ENCODE measurements around the gene SPANXD. TPM values are rescaled to one million over a fixed set of nuclear protein-coding genes. Genes with fewer than 3 reads are reported as not detected.
"Not testable (repeated sequence)": the region's sequence is repeated elsewhere in the genome, so short reads cannot be mapped to it uniquely, and the experiment has no call there.

The SPANXD gene, protein sequence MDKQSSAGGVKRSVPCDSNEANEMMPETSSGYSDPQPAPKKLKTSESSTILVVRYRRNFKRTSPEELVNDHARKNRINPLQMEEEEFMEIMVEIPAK
- total RNA-seq (not detected), total RNA-seq (0 reads per million in 2 donors)

DNA sequence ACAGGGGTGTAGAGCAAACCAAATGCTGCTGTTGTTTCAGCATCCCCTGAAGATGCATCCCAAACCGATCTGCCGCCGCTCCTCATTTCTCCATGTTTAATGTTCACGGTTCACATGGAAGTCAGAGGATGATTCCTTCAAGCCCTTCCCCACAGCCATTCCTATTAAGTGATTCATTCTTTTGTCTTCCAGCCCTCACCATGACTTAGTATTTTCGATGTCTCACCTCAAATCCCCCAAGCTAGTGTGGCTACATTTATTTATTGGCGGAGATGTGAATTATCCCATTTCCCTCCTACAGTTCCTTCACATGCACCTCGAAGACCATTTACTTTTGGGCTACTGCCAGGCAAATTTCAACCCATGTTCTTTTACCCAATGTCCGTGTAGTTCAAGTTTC, at the start of gene SPANXD:
SPANXD (minus strand) TSS at position 101 of the 400 bp plus-strand sequence. CDS start 334 bp downstream, outside the sequence.
- not testable (repeated sequence) for H3K36me3 Mint-ChIP-seq (ENCODE audit: low read depth); H3K9me3 ChIP-seq (ENCODE audit: control insufficient read depth, low read length, poor library complexity, severe bottlenecking); ATAC-seq; H3K27ac Mint-ChIP-seq; H3K4me3 Mint-ChIP-seq; H3K27me3 Mint-ChIP-seq; DNase-seq; H3K4me1 Mint-ChIP-seq

DNA sequence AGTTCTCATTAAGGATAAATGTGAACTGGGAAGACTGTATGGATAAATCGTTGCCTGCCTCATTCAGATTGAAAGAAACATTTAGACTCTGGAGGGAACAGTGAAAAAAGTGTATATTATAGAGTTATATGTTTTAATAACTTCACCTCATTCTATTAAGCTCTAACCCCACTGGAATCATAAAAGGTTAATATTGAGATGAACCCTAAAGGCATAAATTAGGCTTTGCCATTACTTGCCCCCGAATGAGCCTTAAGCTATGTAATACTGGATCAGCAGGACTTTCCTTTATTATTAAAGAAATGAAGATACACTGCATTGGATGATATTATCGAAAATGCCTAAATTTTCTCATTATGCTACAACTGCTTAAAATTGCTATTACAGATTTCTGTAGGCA, 44.1 kb upstream of the SPANXD start:
- Mint-ChIP-seq H3K36me3 (ENCODE audit: low read depth) (no peaks in the 10 kb centered on the region), H3K4me1 (no peaks in the 10 kb centered on the region), H3K4me3 (no peak overlapping the region), H3K27ac (no peak overlapping the region), H3K27me3 (no peaks in the 10 kb centered on the region)
- H3K9me3 ChIP-seq (ENCODE audit: control insufficient read depth, low read length, poor library complexity, severe bottlenecking), result no peaks in the 10 kb centered on the region
- ATAC-seq, result no peak
- DNase-seq, result no peak

DNA sequence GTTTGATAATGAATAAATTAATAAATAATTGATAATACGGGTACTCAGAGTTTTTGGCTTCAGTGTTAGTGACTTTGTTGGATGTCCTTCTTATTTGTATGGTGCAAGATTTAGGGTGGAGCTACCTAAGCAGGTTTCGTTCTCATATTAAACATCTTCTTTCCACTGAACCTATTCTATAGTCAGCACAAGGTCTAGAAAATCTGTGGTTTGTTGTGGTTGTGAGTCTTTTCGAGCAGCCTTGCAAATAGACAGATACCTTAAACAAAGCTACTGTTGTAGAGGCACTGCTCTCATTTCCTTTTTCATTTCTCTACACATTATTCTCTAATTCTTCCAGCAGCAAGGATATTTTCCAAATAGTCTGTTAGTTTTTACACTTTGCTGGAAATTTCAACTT, 38.1 kb upstream of the SPANXD start:
- Mint-ChIP-seq H3K27me3 (no peaks in the 10 kb centered on the region), H3K4me1 (no peaks in the 10 kb centered on the region), H3K27ac (no peak overlapping the region), H3K36me3 (ENCODE audit: low read depth) (no peaks in the 10 kb centered on the region), H3K4me3 (no peak overlapping the region)
- H3K9me3 ChIP-seq (ENCODE audit: control insufficient read depth, low read length, poor library complexity, severe bottlenecking), result no peaks in the 10 kb centered on the region
- ATAC-seq (no peak), DNase-seq (no peak)

DNA sequence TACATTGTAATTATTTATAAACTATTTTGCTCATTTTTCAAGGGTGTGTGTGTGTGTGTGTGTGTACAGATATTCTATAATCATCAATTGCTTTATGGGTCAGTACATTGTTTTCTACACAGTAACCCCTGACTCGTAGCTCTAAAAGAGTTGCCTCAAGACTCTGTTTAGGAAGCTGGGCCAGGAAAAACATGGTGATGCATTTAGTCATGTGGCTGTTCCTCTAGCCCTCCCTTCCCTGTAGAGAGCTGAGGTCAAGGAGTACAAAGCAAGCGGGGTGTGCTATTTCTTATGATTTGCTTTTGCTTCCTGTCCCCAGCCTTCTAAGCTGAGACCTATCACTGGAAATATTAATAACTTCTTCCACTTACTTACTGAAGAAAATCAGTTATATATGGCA, 34.8 kb upstream of the SPANXD start:
- no peak overlapping the region for H3K27ac Mint-ChIP-seq
- DNase-seq, result no peak
- no peaks in the 10 kb centered on the region for H3K27me3 Mint-ChIP-seq
- H3K4me3 Mint-ChIP-seq, result no peak overlapping the region
- no peak for ATAC-seq
- no peaks in the 10 kb centered on the region for H3K36me3 Mint-ChIP-seq (ENCODE audit: low read depth)
- H3K9me3 ChIP-seq (ENCODE audit: control insufficient read depth, low read length, poor library complexity, severe bottlenecking), result no peaks in the 10 kb centered on the region
- no peaks in the 10 kb centered on the region for H3K4me1 Mint-ChIP-seq

DNA sequence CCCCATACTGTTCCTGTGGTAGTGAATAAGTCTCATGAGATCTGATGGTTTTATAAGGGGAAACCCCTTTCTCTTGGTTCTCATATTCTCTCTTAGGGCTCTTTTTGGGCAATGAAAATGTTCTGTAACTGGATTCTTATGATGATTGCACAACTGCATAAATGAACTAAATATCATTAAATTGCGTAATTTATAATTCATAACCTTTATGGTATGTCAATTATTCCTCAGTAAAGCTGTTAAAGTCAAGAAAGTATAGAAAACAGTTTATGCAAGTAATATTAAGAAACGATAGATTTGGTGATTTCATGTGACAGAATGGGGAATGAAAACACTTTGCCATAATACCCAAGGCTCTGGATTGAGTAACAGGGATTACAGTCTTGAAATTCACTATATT, 33.5 kb upstream of the SPANXD start:
- Mint-ChIP-seq H3K4me3 (no peak overlapping the region), H3K27ac (no peak overlapping the region), H3K36me3 (ENCODE audit: low read depth) (no peaks in the 10 kb centered on the region), H3K27me3 (no peaks in the 10 kb centered on the region), H3K4me1 (no peaks in the 10 kb centered on the region)
- DNase-seq (no peak), ATAC-seq (no peak)
- H3K9me3 ChIP-seq (ENCODE audit: control insufficient read depth, low read length, poor library complexity, severe bottlenecking), result no peaks in the 10 kb centered on the region

DNA sequence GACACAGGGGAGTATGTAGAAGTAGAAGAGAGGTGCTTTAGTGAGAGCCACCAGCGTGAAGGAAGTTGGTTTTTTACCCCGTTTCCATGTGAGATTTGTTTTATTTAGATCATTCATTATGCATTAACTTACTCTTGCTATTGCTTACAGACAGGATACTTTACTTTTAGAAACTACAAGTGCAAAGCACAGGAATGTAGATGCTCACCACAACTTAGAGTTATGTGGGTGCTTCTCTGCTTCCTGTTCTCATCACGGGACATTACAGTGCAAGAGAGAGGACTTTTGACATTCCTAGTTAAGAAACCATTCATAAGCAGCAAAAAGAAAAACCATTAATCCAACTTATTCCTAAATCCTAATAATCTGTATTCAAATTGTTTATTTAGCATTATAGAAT, 25.6 kb upstream of the SPANXD start:
- ATAC-seq (no peak), DNase-seq (no peak)
- no peaks in the 10 kb centered on the region for H3K9me3 ChIP-seq (ENCODE audit: control insufficient read depth, low read length, poor library complexity, severe bottlenecking)
- no peak overlapping the region for H3K27ac Mint-ChIP-seq
- H3K27me3 Mint-ChIP-seq, result no peaks in the 10 kb centered on the region
- H3K4me3 Mint-ChIP-seq, result no peak overlapping the region
- H3K36me3 Mint-ChIP-seq (ENCODE audit: low read depth), result no peaks in the 10 kb centered on the region
- H3K4me1 Mint-ChIP-seq, result no peaks in the 10 kb centered on the region

DNA sequence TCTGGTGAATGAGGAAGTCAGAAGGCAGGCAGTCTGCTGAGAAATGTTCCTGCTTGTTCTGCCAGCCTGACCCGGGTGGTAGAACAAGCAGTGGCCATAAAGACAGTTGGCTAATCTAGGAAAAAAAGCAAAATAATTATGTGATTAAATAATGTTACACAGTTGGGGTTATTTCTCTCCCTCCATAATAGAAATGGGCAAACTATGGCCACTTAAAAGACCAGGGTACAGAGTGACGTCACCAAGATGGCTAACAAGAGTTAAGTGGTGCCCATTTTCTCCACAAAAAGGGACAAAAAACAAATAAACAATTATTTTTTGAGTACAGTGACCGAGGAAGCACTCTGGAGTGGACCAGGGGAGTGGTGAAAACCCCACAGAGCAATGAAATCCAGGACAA, 16.1 kb upstream of the SPANXD start:
- no peaks in the 10 kb centered on the region for H3K27me3 Mint-ChIP-seq
- H3K4me3 Mint-ChIP-seq, result no peak overlapping the region
- H3K27ac Mint-ChIP-seq, result no peak overlapping the region
- no peaks in the 10 kb centered on the region for H3K9me3 ChIP-seq (ENCODE audit: control insufficient read depth, low read length, poor library complexity, severe bottlenecking)
- H3K4me1 Mint-ChIP-seq, result no peaks in the 10 kb centered on the region
- ATAC-seq (no peak), DNase-seq (no peak)
- no peaks in the 10 kb centered on the region for H3K36me3 Mint-ChIP-seq (ENCODE audit: low read depth)

DNA sequence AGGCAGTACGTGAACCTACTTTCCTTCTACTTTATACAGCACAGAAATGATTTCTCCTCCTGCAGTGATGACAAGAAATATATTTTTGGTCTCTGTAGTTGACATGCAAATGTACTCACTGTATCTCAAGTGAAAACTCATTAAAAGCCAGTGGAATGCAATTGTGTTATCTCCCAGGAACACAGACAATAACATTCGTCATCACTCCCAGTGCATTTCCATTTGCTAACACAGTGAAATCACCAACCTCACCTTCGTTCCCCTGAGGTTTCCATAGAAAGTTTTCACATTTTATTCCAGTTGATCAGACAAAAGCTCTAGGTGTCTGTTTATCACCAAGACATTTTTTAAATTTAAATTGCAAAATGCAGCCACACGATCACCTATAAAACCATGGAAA, 2.5 kb upstream of the SPANXD start:
- DNase-seq, result no peak
- Mint-ChIP-seq H3K27me3 (no peaks in the 10 kb centered on the region), H3K4me1 (no peaks in the 10 kb centered on the region), H3K36me3 (ENCODE audit: low read depth) (no peaks in the 10 kb centered on the region), H3K27ac (no peak overlapping the region), H3K4me3 (no peak overlapping the region)
- no peaks in the 10 kb centered on the region for H3K9me3 ChIP-seq (ENCODE audit: control insufficient read depth, low read length, poor library complexity, severe bottlenecking)
- ATAC-seq, result no peak

DNA sequence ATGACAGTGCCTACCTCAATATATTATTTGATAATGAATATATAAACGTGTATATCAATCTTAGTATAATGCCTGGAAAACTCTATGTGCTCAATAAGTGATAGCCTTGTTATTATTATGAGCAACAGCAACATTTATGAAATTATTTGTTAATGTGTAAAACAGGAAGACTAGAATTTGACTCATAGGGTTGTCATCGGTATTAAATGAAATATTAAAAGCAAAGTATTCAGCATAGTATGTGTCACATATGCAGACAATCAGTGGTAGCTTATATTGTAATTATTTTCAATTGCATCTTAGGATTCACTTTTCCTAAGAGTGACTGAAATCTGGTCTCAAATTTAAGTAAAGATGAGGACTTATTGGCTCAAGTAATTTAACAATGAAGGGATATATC, 24.6 kb downstream of the SPANXD start:
- no peak for ATAC-seq
- no peak for DNase-seq

DNA sequence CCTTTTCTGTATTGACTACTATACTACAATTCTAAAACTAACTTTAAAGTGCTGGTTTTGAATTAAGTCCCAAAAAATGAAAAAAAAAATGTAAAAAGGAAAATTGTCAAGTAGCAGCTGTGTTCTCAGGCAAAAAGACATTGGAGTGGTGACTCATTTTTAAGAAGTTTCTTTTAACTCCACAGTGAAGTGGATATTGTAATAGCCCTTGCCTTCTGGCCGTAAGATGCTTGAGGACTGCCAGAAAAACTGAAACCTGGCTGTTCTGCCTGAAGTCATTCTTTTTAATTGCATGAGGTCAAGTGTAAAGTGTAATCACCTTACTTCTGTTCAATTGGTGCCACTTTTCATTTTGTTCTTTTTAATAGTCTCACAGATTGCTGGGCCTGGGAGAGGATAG, 28.9 kb downstream of the SPANXD start:
- H3K4me1 Mint-ChIP-seq, result no peaks in the 10 kb centered on the region
- no peak for DNase-seq
- H3K27me3 Mint-ChIP-seq, result no peaks in the 10 kb centered on the region
- H3K27ac Mint-ChIP-seq, result no peak overlapping the region
- H3K4me3 Mint-ChIP-seq, result no peak overlapping the region
- H3K36me3 Mint-ChIP-seq (ENCODE audit: low read depth), result peaks cover 2% of the 10 kb centered on the region
- ATAC-seq, result no peak
- no peaks in the 10 kb centered on the region for H3K9me3 ChIP-seq (ENCODE audit: control insufficient read depth, low read length, poor library complexity, severe bottlenecking)

More for the DNA sequence above, 24.6 kb downstream of the SPANXD start:
- Mint-ChIP-seq H3K4me3 (no peak overlapping the region), H3K4me1 (no peaks in the 10 kb centered on the region), H3K27ac (no peak overlapping the region), H3K36me3 (ENCODE audit: low read depth) (peaks cover 2% of the 10 kb centered on the region), H3K27me3 (no peaks in the 10 kb centered on the region)
- no peaks in the 10 kb centered on the region for H3K9me3 ChIP-seq (ENCODE audit: control insufficient read depth, low read length, poor library complexity, severe bottlenecking)

DNA sequence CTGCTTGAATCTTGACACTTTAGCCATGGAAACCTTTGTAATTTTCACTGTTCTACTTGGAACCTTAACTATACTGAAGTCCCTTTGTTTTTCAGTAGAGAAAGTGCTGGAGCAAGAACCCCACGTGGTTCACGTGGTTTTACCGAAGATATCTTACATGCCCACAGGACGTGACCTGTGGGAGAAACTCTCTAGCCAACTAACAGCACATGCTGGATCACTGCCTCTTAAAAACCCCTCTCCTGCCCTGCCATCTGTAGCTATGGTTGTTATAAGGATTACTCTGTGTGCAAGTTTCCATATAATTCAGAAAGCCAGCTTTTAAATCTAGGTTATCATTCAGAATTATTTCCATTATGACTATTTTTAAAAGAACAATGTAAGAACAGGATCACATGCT, 30.2 kb downstream of the SPANXD start:
- H3K9me3 ChIP-seq (ENCODE audit: control insufficient read depth, low read length, poor library complexity, severe bottlenecking), result no peaks in the 10 kb centered on the region
- H3K4me1 Mint-ChIP-seq, result no peaks in the 10 kb centered on the region
- peaks cover 2% of the 10 kb centered on the region for H3K36me3 Mint-ChIP-seq (ENCODE audit: low read depth)
- no peak overlapping the region for H3K4me3 Mint-ChIP-seq
- DNase-seq (no peak), ATAC-seq (no peak)
- no peaks in the 10 kb centered on the region for H3K27me3 Mint-ChIP-seq
- no peak overlapping the region for H3K27ac Mint-ChIP-seq

DNA sequence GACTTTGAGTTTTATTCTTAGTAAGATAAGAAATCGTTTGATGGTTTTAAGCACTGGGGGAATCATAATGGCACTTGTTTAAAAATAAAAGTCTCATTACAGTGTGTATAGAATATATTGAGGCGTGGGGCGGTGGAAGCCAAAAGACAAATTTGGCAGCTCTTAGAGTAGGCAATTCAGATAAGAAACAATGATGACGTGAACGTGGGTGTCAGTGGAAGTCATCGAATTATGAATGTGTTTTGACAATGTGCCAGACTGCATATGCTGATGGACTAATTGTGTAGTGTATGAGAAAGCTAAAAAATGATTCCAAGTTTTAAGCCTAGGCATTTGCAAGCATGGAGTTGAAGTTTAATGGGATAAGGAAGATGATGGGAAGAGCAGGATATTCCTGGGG, 35.8 kb downstream of the SPANXD start:
- H3K4me1 Mint-ChIP-seq, result no peaks in the 10 kb centered on the region
- H3K4me3 Mint-ChIP-seq, result no peak overlapping the region
- no peak for ATAC-seq
- no peaks in the 10 kb centered on the region for H3K27me3 Mint-ChIP-seq
- no peaks in the 10 kb centered on the region for H3K9me3 ChIP-seq (ENCODE audit: control insufficient read depth, low read length, poor library complexity, severe bottlenecking)
- no peak overlapping the region for H3K27ac Mint-ChIP-seq
- H3K36me3 Mint-ChIP-seq (ENCODE audit: low read depth), result no peaks in the 10 kb centered on the region
- no peak for DNase-seq

DNA sequence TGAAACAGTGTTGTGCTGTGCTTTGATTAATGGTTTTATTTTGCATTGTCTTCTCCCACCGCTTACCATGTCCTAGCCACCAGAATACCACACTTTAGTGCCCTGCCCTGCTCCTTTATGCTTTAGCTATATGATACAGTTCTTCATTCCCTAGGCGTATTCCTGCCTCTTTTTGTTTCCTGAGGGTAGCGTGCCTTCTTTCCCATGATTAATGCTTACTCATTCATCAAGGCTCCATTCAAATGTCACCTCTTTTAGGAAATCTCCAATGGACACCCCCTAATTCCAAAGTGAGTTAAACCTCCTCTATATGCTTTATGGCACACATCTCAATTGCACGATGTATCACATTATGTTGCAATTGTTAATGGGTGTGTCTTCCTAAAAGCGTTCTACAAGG, 46.3 kb downstream of the SPANXD start:
- H3K4me3 Mint-ChIP-seq, result no peak overlapping the region
- H3K27ac Mint-ChIP-seq, result no peak overlapping the region
- no peaks in the 10 kb centered on the region for H3K36me3 Mint-ChIP-seq (ENCODE audit: low read depth)
- ATAC-seq, result no peak
- no peaks in the 10 kb centered on the region for H3K27me3 Mint-ChIP-seq
- H3K4me1 Mint-ChIP-seq, result no peaks in the 10 kb centered on the region
- no peaks in the 10 kb centered on the region for H3K9me3 ChIP-seq (ENCODE audit: control insufficient read depth, low read length, poor library complexity, severe bottlenecking)
- DNase-seq, result no peak

Data from T-helper 17 cell (primary cell).